ENCODE measurements around the gene CFAP100.

CFAP100 gene

DNA sequence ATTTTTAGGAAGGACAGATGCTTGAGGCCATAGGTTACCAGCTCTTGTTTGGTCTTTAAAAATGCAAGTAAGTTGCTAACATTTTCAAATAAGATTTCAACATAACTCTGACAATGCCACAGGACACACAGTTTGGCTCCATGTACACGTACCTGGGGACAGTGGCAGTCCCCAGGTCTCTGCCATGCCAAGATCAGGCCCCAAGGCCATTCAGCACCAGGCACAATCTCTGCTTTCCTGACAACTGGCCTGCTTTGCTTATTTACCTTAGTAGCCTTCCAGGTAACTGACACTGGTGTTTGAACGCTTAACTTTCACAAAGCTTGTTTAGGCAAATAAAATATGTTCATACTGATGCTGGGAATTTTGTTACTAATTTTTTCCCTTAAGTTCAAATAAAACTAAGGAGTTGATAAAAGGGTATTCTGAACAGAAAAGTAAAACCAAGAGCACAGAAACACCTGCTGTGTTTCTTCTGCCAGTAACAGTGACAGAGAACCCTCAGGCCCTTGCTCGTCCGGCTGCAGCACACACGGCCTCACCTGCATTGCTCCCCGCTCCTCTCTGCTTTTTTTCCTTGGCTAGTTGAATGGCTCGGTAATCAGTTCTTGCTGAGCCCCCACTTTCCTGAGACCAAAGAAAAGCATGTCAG is 64.5 kb downstream of the CFAP100 start:
- H3K9ac ChIP-seq (ENCODE audit: low read length): no peak overlapping the region
- no peak overlapping the region for H3K4me2 ChIP-seq (ENCODE audit: low read length)
- H3K4me1 ChIP-seq (ENCODE audit: insufficient read depth, low read length, severe bottlenecking): no peaks in the 10 kb centered on the region
- H3K27ac ChIP-seq (ENCODE audit: low read depth, low read length, poor library complexity, severe bottlenecking): no peak overlapping the region
- TF ChIP-seq EZH2 (IDR thresholded peaks at IDR 0.05; ENCODE audit: borderline replicate concordance, low read length): no peak
- TF ChIP-seq, protein P1, sequence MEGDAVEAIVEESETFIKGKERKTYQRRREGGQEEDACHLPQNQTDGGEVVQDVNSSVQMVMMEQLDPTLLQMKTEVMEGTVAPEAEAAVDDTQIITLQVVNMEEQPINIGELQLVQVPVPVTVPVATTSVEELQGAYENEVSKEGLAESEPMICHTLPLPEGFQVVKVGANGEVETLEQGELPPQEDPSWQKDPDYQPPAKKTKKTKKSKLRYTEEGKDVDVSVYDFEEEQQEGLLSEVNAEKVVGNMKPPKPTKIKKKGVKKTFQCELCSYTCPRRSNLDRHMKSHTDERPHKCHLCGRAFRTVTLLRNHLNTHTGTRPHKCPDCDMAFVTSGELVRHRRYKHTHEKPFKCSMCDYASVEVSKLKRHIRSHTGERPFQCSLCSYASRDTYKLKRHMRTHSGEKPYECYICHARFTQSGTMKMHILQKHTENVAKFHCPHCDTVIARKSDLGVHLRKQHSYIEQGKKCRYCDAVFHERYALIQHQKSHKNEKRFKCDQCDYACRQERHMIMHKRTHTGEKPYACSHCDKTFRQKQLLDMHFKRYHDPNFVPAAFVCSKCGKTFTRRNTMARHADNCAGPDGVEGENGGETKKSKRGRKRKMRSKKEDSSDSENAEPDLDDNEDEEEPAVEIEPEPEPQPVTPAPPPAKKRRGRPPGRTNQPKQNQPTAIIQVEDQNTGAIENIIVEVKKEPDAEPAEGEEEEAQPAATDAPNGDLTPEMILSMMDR (IDR thresholded peaks at IDR 0.05; ENCODE audit: low read length): no peak
- H3F3A ChIP-seq (ENCODE audit: insufficient read depth, low read length): no peaks in the 10 kb centered on the region
- no peaks in the 10 kb centered on the region for H3K9me2 ChIP-seq (ENCODE audit: low read depth, low read length)
- no peaks in the 10 kb centered on the region for H3K9me3 ChIP-seq (ENCODE audit: low read length)
- H3K79me2 ChIP-seq (ENCODE audit: insufficient read depth, low read length): no peaks in the 10 kb centered on the region
- no peak overlapping the region for H3K4me3 ChIP-seq (ENCODE audit: low read depth, low read length, poor library complexity, severe bottlenecking)
- no peaks in the 10 kb centered on the region for H4K20me1 ChIP-seq (ENCODE audit: insufficient read depth, low read length)
- H3K36me3 ChIP-seq (ENCODE audit: insufficient read depth, low read length): peaks cover 87% of the 10 kb centered on the region
- no peak overlapping the region for H2AFZ ChIP-seq (ENCODE audit: low read length)
- no peaks in the 10 kb centered on the region for H3K27me3 ChIP-seq (ENCODE audit: insufficient read depth, low read length)

DNA sequence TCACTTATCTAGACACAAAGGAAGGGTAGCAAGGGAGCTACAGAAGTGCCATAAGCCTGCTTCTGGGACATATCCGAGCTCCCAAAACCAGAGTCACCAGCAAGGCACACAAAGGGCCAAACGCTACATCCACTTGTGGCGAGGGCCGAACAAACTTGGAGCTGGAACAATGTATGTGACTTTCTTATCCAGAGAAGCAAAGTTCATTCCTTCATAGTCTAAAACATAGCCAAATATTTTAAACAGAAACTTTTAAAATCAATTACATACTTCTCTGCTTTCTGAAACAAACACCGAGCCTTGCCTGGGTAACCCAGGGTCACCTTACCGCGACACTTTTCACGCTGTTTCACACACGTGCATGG is 65.0 kb downstream of the CFAP100 start:
- Histone ChIP-seq H4K20me1 (ENCODE audit: insufficient read depth, low read length) (no peaks in the 10 kb centered on the region), H3K4me2 (ENCODE audit: low read length) (no peak overlapping the region), H2AFZ (ENCODE audit: low read length) (no peak overlapping the region), H3K9me2 (ENCODE audit: low read depth, low read length) (no peaks in the 10 kb centered on the region), H3K79me2 (ENCODE audit: insufficient read depth, low read length) (no peaks in the 10 kb centered on the region), H3F3A (ENCODE audit: insufficient read depth, low read length) (no peaks in the 10 kb centered on the region), H3K36me3 (ENCODE audit: insufficient read depth, low read length) (peaks cover 87% of the 10 kb centered on the region), H3K4me3 (ENCODE audit: low read depth, low read length, poor library complexity, severe bottlenecking) (no peak overlapping the region), H3K9ac (ENCODE audit: low read length) (no peak overlapping the region), H3K9me3 (ENCODE audit: low read length) (no peaks in the 10 kb centered on the region), H3K27ac (ENCODE audit: low read depth, low read length, poor library complexity, severe bottlenecking) (no peak overlapping the region), H3K27me3 (ENCODE audit: insufficient read depth, low read length) (no peaks in the 10 kb centered on the region), H3K4me1 (ENCODE audit: insufficient read depth, low read length, severe bottlenecking) (no peaks in the 10 kb centered on the region)
- no peak for TF ChIP-seq EZH2 (IDR thresholded peaks at IDR 0.05; ENCODE audit: borderline replicate concordance, low read length)

DNA sequence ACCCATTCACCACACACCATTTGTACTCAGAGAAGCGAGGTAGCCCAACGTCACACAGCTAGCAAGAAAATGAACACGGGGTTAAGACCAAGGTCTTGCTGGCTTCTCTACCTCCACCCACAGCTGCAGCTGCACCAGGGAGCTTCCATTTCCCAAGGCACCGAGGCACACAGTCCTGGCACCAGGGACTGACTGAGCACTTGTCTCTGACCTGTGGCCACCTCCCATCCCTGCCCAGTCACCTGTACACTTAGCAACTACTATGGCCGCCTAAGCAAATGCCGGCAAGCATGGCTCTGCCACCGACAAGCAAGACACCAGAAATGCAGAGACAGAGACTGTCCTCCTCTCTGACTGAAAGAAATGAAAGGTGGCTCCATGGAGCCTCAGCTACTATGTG is 65.7 kb downstream of the CFAP100 start:
- Histone ChIP-seq H3K27me3 (ENCODE audit: insufficient read depth, low read length) (no peaks in the 10 kb centered on the region), H3K9me2 (ENCODE audit: low read depth, low read length) (no peaks in the 10 kb centered on the region), H4K20me1 (ENCODE audit: insufficient read depth, low read length) (no peaks in the 10 kb centered on the region), H3K4me1 (ENCODE audit: insufficient read depth, low read length, severe bottlenecking) (no peaks in the 10 kb centered on the region), H3K4me2 (ENCODE audit: low read length) (no peak overlapping the region), H3K36me3 (ENCODE audit: insufficient read depth, low read length) (peaks cover 87% of the 10 kb centered on the region), H3K9ac (ENCODE audit: low read length) (no peak overlapping the region), H3K9me3 (ENCODE audit: low read length) (no peaks in the 10 kb centered on the region), H3K79me2 (ENCODE audit: insufficient read depth, low read length) (no peaks in the 10 kb centered on the region), H3F3A (ENCODE audit: insufficient read depth, low read length) (no peaks in the 10 kb centered on the region), H2AFZ (ENCODE audit: low read length) (no peak overlapping the region), H3K27ac (ENCODE audit: low read depth, low read length, poor library complexity, severe bottlenecking) (no peak overlapping the region), H3K4me3 (ENCODE audit: low read depth, low read length, poor library complexity, severe bottlenecking) (no peak overlapping the region)
- no peak for TF ChIP-seq EZH2 (IDR thresholded peaks at IDR 0.05; ENCODE audit: borderline replicate concordance, low read length)
- TF ChIP-seq, protein P1 (IDR thresholded peaks at IDR 0.05; ENCODE audit: low read length): no peak

DNA sequence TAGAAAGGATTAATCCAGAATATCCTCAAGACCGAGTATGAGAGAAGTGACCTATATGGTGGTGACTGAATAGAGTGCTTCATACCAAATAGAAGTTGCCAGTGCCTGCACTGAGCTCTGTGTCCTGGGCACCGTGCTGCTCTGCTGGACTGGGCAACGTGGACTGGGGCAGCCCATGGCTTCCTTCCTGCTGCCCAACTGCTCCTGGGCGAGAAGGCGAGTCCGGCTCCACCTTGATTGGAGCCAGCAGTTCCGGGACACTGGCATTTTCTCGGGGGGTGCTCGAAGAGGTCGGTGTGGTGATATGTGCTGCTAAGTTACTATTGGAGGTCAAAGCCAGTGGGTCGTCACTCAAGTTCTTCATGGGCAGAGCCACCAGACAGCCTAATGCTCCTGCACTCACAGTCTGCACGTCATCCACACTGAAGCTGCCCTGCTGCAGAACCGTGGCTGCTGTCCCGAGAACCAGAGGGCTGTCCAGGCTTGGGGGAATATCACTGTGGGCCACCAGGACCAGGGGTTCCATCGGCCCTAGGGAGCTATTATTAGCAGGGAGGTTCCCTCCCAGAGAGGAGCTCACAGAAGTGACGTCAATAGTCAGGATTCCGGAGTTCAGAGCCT is 66.9 kb downstream of the CFAP100 start:
- H3K9ac ChIP-seq (ENCODE audit: low read length): no peak overlapping the region
- no peak overlapping the region for H3K4me2 ChIP-seq (ENCODE audit: low read length)
- peaks cover 93% of the 10 kb centered on the region for H3K36me3 ChIP-seq (ENCODE audit: insufficient read depth, low read length)
- no peaks in the 10 kb centered on the region for H4K20me1 ChIP-seq (ENCODE audit: insufficient read depth, low read length)
- no peak overlapping the region for H3K4me3 ChIP-seq (ENCODE audit: low read depth, low read length, poor library complexity, severe bottlenecking)
- H3K9me3 ChIP-seq (ENCODE audit: low read length): no peaks in the 10 kb centered on the region
- H3F3A ChIP-seq (ENCODE audit: insufficient read depth, low read length): no peaks in the 10 kb centered on the region
- no peak for TF ChIP-seq EZH2 (IDR thresholded peaks at IDR 0.05; ENCODE audit: borderline replicate concordance, low read length)
- no peaks in the 10 kb centered on the region for H3K4me1 ChIP-seq (ENCODE audit: insufficient read depth, low read length, severe bottlenecking)
- H3K27me3 ChIP-seq (ENCODE audit: insufficient read depth, low read length): no peaks in the 10 kb centered on the region
- H2AFZ ChIP-seq (ENCODE audit: low read length): no peak overlapping the region
- H3K79me2 ChIP-seq (ENCODE audit: insufficient read depth, low read length): no peaks in the 10 kb centered on the region
- H3K27ac ChIP-seq (ENCODE audit: low read depth, low read length, poor library complexity, severe bottlenecking): no peak overlapping the region
- H3K9me2 ChIP-seq (ENCODE audit: low read depth, low read length): no peaks in the 10 kb centered on the region

Data from OCI-LY1 (cell line).